GM03348 (cell line): Measurements from ENCODE around the gene OR13A1.
"Not testable (repeated sequence)": the region's sequence is repeated elsewhere in the genome, so short reads cannot be mapped to it uniquely, and the experiment has no call there.

Experiments
- DNase-seq: peaks from one replicate; pipeline ENCODE4 v3.0.0; 2012; ENCODE audit warnings: low spot score

The OR13A1 gene

GRCh38 chr10:45280113-45280760 lies 35.2 kb downstream of the OR13A1 start:
- DNase-seq, result no peak

- no peak for DNase-seq
Observed at GRCh38 chr10:45279682-45280081, 35.7 kb downstream of the OR13A1 start.

- no peak for DNase-seq
Observed at GRCh38 chr10:45278860-45279498, 36.4 kb downstream of the OR13A1 start.

- not testable (repeated sequence) for DNase-seq
Observed at GRCh38 chr10:45276146-45276545, 39.3 kb downstream of the OR13A1 start.

- DNase-seq, result no peak
Observed at GRCh38 chr10:45274364-45274763, 41.0 kb downstream of the OR13A1 start.

- DNase-seq, result not testable (repeated sequence)
Observed at GRCh38 chr10:45267777-45268176, 47.6 kb downstream of the OR13A1 start.

- no peak for DNase-seq
Observed at GRCh38 chr10:45265996-45266395, 49.4 kb downstream of the OR13A1 start.

- DNase-seq, result no peak
Observed at GRCh38 chr10:45261946-45262345, 53.5 kb downstream of the OR13A1 start.

GRCh38 chr10:45261243-45261775 lies 54.1 kb downstream of the OR13A1 start:
- DNase-seq, result no peak

GRCh38 chr10:45260635-45261034 lies 54.8 kb downstream of the OR13A1 start:
- not testable (repeated sequence) for DNase-seq

- DNase-seq, result not testable (repeated sequence)
Observed at GRCh38 chr10:45259786-45260495, 55.5 kb downstream of the OR13A1 start.

- DNase-seq, result no peak
Observed at GRCh38 chr10:45257600-45257999, 57.8 kb downstream of the OR13A1 start.

- DNase-seq, result no peak
Observed at GRCh38 chr10:45256246-45256645, 59.2 kb downstream of the OR13A1 start.

GRCh38 chr10:45255706-45256105 lies 59.7 kb downstream of the OR13A1 start:
- DNase-seq, result no peak

GRCh38 chr10:45254892-45255291 lies 60.5 kb downstream of the OR13A1 start:
- no peak for DNase-seq

- no peak for DNase-seq
Observed at GRCh38 chr10:45253183-45253914, 62.1 kb downstream of the OR13A1 start.
